Effector memory CD8-positive, alpha-beta T cell (primary cell): Measurements from ENCODE around the gene CLCA4.

Experiments used
- ATAC-seq: fragments of 150-1000 bp; cut with Tn5 transposase; replicated peaks from 2 replicates; pipeline ENCODE4 v1.10.0; 2021; ENCODE audit warnings: mild to moderate bottlenecking, moderate library complexity
- DNase-seq, 3 experiments: peaks; one replicate each; pipeline ENCODE4 v3.0.0; 2021
- H3K27ac Mint-ChIP-seq, 2 donors: one replicate each; pipeline ENCODE4 v1.8.0; 2022; ENCODE audit warnings: mild to moderate bottlenecking in 2 of 2, mixed read lengths in 2 of 2, moderate library complexity in 2 of 2
- H3K27me3 Mint-ChIP-seq, 2 donors: one replicate each; pipeline ENCODE4 v1.8.0; 2022; ENCODE audit warnings: mixed read lengths in 2 of 2
- H3K36me3 Mint-ChIP-seq: one replicate; pipeline ENCODE4 v1.8.0; 2022; ENCODE audit warnings: mild to moderate bottlenecking, moderate library complexity, mixed read lengths; ENCODE audit not compliant: insufficient read depth
- H3K4me1 Mint-ChIP-seq, 2 donors: one replicate each; pipeline ENCODE4 v1.8.0; 2022; ENCODE audit warnings: low read depth in 2 of 2, mixed read lengths in 2 of 2
- H3K4me3 Mint-ChIP-seq, 2 donors: one replicate each; pipeline ENCODE4 v1.8.0; 2022; ENCODE audit warnings: mild to moderate bottlenecking in 2 of 2, mixed read lengths in 2 of 2, moderate library complexity in 2 of 2
- H3K9me3 Mint-ChIP-seq, 2 donors: one replicate each; pipeline ENCODE4 v1.8.0; 2022; ENCODE audit warnings: mixed read lengths in 2 of 2

CLCA4 gene

GRCh38 chr1:86508583-86508969, 38.3 kb upstream of the CLCA4 start:
- Mint-ChIP-seq H3K36me3 (no peaks in the 10 kb centered on the region), H3K27me3 (peaks cover 16 to 35% of the 10 kb centered on the region in 2 donors), H3K9me3 (no peaks in the 10 kb centered on the region), H3K27ac (no peak overlapping the region), H3K4me1 (peaks cover 3 to 4% of the 10 kb centered on the region in 2 donors), H3K4me3 (no peak overlapping the region)
- no peak for DNase-seq
- ATAC-seq, result no peak

GRCh38 chr1:86515597-86515996, 31.3 kb upstream of the CLCA4 start:
- Mint-ChIP-seq H3K36me3 (no peaks in the 10 kb centered on the region), H3K9me3 (no peaks in the 10 kb centered on the region), H3K4me1 (no peaks in the 10 kb centered on the region), H3K27me3 (peaks cover 0 to 8% of the 10 kb centered on the region in 2 donors), H3K27ac (no peak overlapping the region), H3K4me3 (no peak overlapping the region)
- ATAC-seq (no peak), DNase-seq (no peak)

GRCh38 chr1:86516335-86516734, 30.5 kb upstream of the CLCA4 start:
- DNase-seq, result no peak
- ATAC-seq, result no peak
- Mint-ChIP-seq H3K27me3 (peaks cover 0 to 8% of the 10 kb centered on the region in 2 donors), H3K4me1 (no peaks in the 10 kb centered on the region), H3K36me3 (no peaks in the 10 kb centered on the region), H3K4me3 (no peak overlapping the region), H3K27ac (no peak overlapping the region), H3K9me3 (no peaks in the 10 kb centered on the region)

- Mint-ChIP-seq H3K27ac (no peak overlapping the region), H3K36me3 (no peaks in the 10 kb centered on the region), H3K27me3 (peaks cover 0 to 3% of the 10 kb centered on the region in 2 donors), H3K4me1 (no peaks in the 10 kb centered on the region), H3K9me3 (no peaks in the 10 kb centered on the region), H3K4me3 (no peak overlapping the region)
- DNase-seq, result no peak
- ATAC-seq, result no peak
Observed at GRCh38 chr1:86517336-86517735, 29.5 kb upstream of the CLCA4 start.

- Mint-ChIP-seq H3K36me3 (no peaks in the 10 kb centered on the region), H3K4me3 (no peak overlapping the region), H3K4me1 (no peaks in the 10 kb centered on the region), H3K27ac (no peak overlapping the region), H3K27me3 (no peaks in the 10 kb centered on the region), H3K9me3 (no peaks in the 10 kb centered on the region)
- DNase-seq (no peak), ATAC-seq (no peak)
Observed at GRCh38 chr1:86520789-86521521, 25.9 kb upstream of the CLCA4 start.

- no peak for DNase-seq
- Mint-ChIP-seq H3K4me3 (no peak overlapping the region), H3K9me3 (no peaks in the 10 kb centered on the region), H3K27me3 (peaks cover 0 to 4% of the 10 kb centered on the region in 2 donors), H3K4me1 (no peaks in the 10 kb centered on the region), H3K27ac (no peak overlapping the region), H3K36me3 (no peaks in the 10 kb centered on the region)
- ATAC-seq, result no peak
Observed at GRCh38 chr1:86521522-86521891, 25.4 kb upstream of the CLCA4 start.

- Mint-ChIP-seq H3K27ac (no peak overlapping the region), H3K36me3 (no peaks in the 10 kb centered on the region), H3K27me3 (peaks cover 0 to 4% of the 10 kb centered on the region in 2 donors), H3K4me3 (no peak overlapping the region), H3K4me1 (no peaks in the 10 kb centered on the region), H3K9me3 (no peaks in the 10 kb centered on the region)
- ATAC-seq, result no peak
- DNase-seq, result no peak
Observed at GRCh38 chr1:86522240-86522639, 24.6 kb upstream of the CLCA4 start.

- H3K9me3 Mint-ChIP-seq, result no peaks in the 10 kb centered on the region
- H3K27ac Mint-ChIP-seq, result no peak overlapping the region
- DNase-seq (no peak), ATAC-seq (no peak)
- H3K27me3 Mint-ChIP-seq, result peaks cover 0 to 4% of the 10 kb centered on the region in 2 donors
- no peak overlapping the region for H3K4me3 Mint-ChIP-seq
- H3K4me1 Mint-ChIP-seq, result no peaks in the 10 kb centered on the region
- H3K36me3 Mint-ChIP-seq, result no peaks in the 10 kb centered on the region
Observed at GRCh38 chr1:86523670-86524354, 23.1 kb upstream of the CLCA4 start.

- no peaks in the 10 kb centered on the region for H3K9me3 Mint-ChIP-seq
- peaks cover 2 to 4% of the 10 kb centered on the region in 2 donors for H3K27me3 Mint-ChIP-seq
- no peaks in the 10 kb centered on the region for H3K4me1 Mint-ChIP-seq
- no peaks in the 10 kb centered on the region for H3K36me3 Mint-ChIP-seq
- ATAC-seq (no peak), DNase-seq (no peak)
- no peak overlapping the region for H3K27ac Mint-ChIP-seq
- no peak overlapping the region for H3K4me3 Mint-ChIP-seq
Observed at GRCh38 chr1:86527306-86527705, 19.6 kb upstream of the CLCA4 start.

- Mint-ChIP-seq H3K9me3 (no peaks in the 10 kb centered on the region), H3K36me3 (no peaks in the 10 kb centered on the region), H3K4me1 (no peaks in the 10 kb centered on the region), H3K4me3 (no peak overlapping the region), H3K27me3 (peaks cover 13 to 18% of the 10 kb centered on the region in 2 donors), H3K27ac (no peak overlapping the region)
- no peak for ATAC-seq
- DNase-seq, result no peak
Observed at GRCh38 chr1:86530211-86530845, 16.6 kb upstream of the CLCA4 start.

GRCh38 chr1:86537928-86538695, 8.8 kb upstream of the CLCA4 start:
- H3K9me3 Mint-ChIP-seq, result no peaks in the 10 kb centered on the region

GRCh38 chr1:86538775-86539174, 8.1 kb upstream of the CLCA4 start:
- Mint-ChIP-seq H3K36me3 (no peaks in the 10 kb centered on the region), H3K4me3 (no peak overlapping the region), H3K27me3 (peaks cover 29 to 39% of the 10 kb centered on the region in 2 donors)

More at GRCh38 chr1:86537928-86538695, 8.8 kb upstream of the CLCA4 start:
- no peaks in the 10 kb centered on the region for H3K36me3 Mint-ChIP-seq
- peaks cover 31 to 43% of the 10 kb centered on the region in 2 donors for H3K27me3 Mint-ChIP-seq
- H3K27ac Mint-ChIP-seq, result no peak overlapping the region
- ATAC-seq (no peak), DNase-seq (no peak)
- H3K4me3 Mint-ChIP-seq, result no peak overlapping the region
- H3K4me1 Mint-ChIP-seq, result no peaks in the 10 kb centered on the region

GRCh38 chr1:86541859-86542258, 5.0 kb upstream of the CLCA4 start:
- peaks cover 28 to 35% of the 10 kb centered on the region in 2 donors for H3K27me3 Mint-ChIP-seq
- ATAC-seq (no peak), DNase-seq (no peak)
- no peak overlapping the region for H3K4me3 Mint-ChIP-seq
- no peaks in the 10 kb centered on the region for H3K36me3 Mint-ChIP-seq
- no peaks in the 10 kb centered on the region for H3K9me3 Mint-ChIP-seq
- no peaks in the 10 kb centered on the region for H3K4me1 Mint-ChIP-seq
- no peak overlapping the region for H3K27ac Mint-ChIP-seq

More at GRCh38 chr1:86538775-86539174, 8.1 kb upstream of the CLCA4 start:
- Mint-ChIP-seq H3K9me3 (no peaks in the 10 kb centered on the region), H3K27ac (no peak overlapping the region), H3K4me1 (no peaks in the 10 kb centered on the region)
- DNase-seq (no peak), ATAC-seq (no peak)
